ENCODE measurements around the gene KANSL1.

KANSL1 gene

GRCh38 chr17:46136820-46137219, 56.4 kb downstream of the KANSL1 start:
- TF ChIP-seq CTCF (conservative IDR thresholded peaks at IDR 0.05; ENCODE audit: low read depth, low read length) = no peak
- H3K4me3 ChIP-seq (ENCODE audit: low read depth, low read length) = no peak overlapping the region
- no peak for DNase-seq (ENCODE audit: low read depth)

GRCh38 chr17:46135879-46136563, 57.2 kb downstream of the KANSL1 start:
- no peak for TF ChIP-seq CTCF (conservative IDR thresholded peaks at IDR 0.05; ENCODE audit: low read depth, low read length)
- H3K4me3 ChIP-seq (ENCODE audit: low read depth, low read length) = no peak overlapping the region
- no peak for DNase-seq (ENCODE audit: low read depth)

GRCh38 chr17:46135126-46135812, 58.0 kb downstream of the KANSL1 start:
- peak; percentile 20 for DNase-seq (ENCODE audit: low read depth)
- TF ChIP-seq CTCF (conservative IDR thresholded peaks at IDR 0.05; ENCODE audit: low read depth, low read length) = no peak
- H3K4me3 ChIP-seq (ENCODE audit: low read depth, low read length) = no peak overlapping the region

GRCh38 chr17:46129302-46129701, 63.9 kb downstream of the KANSL1 start:
- no peak overlapping the region for H3K4me3 ChIP-seq (ENCODE audit: low read depth, low read length)

GRCh38 chr17:46128453-46128852, 64.8 kb downstream of the KANSL1 start:
- no peak for TF ChIP-seq CTCF (conservative IDR thresholded peaks at IDR 0.05; ENCODE audit: low read depth, low read length)
- DNase-seq (ENCODE audit: low read depth) = no peak
- no peak overlapping the region for H3K4me3 ChIP-seq (ENCODE audit: low read depth, low read length)

More at GRCh38 chr17:46129302-46129701, 63.9 kb downstream of the KANSL1 start:
- no peak for TF ChIP-seq CTCF (conservative IDR thresholded peaks at IDR 0.05; ENCODE audit: low read depth, low read length)
- DNase-seq (ENCODE audit: low read depth) = no peak

GRCh38 chr17:46127524-46127923, 65.7 kb downstream of the KANSL1 start:
- no peak for DNase-seq (ENCODE audit: low read depth)
- no peak for TF ChIP-seq CTCF (conservative IDR thresholded peaks at IDR 0.05; ENCODE audit: low read depth, low read length)

GRCh38 chr17:46126840-46127239, 66.4 kb downstream of the KANSL1 start:
- DNase-seq (ENCODE audit: low read depth) = no peak
- no peak overlapping the region for H3K4me3 ChIP-seq (ENCODE audit: low read depth, low read length)
- TF ChIP-seq CTCF (conservative IDR thresholded peaks at IDR 0.05; ENCODE audit: low read depth, low read length) = no peak

More at GRCh38 chr17:46127524-46127923, 65.7 kb downstream of the KANSL1 start:
- no peak overlapping the region for H3K4me3 ChIP-seq (ENCODE audit: low read depth, low read length)
